Duodenal mucosa (tissue), 2 donors: ENCODE data around the gene DPEP3.

Experiments
- H3K27ac ChIP-seq: one replicate; pipeline ENCODE4 v1.7.0; 2013; ENCODE audit warnings: low read depth, low read length
- H3K27me3 ChIP-seq, 2 donors: one replicate each; pipeline ENCODE4 v1.7.0; 2013; ENCODE audit warnings: low read length in 2 of 2, control low read depth in 1 of 2; ENCODE audit not compliant: insufficient read depth in 2 of 2, control insufficient read depth in 1 of 2
- H3K36me3 ChIP-seq, 2 donors: one replicate each; pipeline ENCODE4 v1.7.0; 2013; ENCODE audit warnings: low read length in 2 of 2, control low read depth in 1 of 2; ENCODE audit not compliant: insufficient read depth in 2 of 2, control insufficient read depth in 1 of 2
- H3K4me1 ChIP-seq, 2 donors: one replicate each; pipeline ENCODE4 v1.7.0; 2013; ENCODE audit warnings: low read length in 2 of 2, control low read depth in 1 of 2; ENCODE audit not compliant: insufficient read depth in 2 of 2, control insufficient read depth in 1 of 2
- H3K4me3 ChIP-seq, 2 donors: one replicate each; pipeline ENCODE4 v1.7.0; 2013; ENCODE audit warnings: low read length in 2 of 2, low read depth in 1 of 2
- H3K9ac ChIP-seq, 2 donors: one replicate each; pipeline ENCODE4 v1.7.0; 2013; ENCODE audit warnings: low read length in 2 of 2, low read depth in 1 of 2
- H3K9me3 ChIP-seq, 2 donors: one replicate each; pipeline ENCODE4 v1.7.0; 2013; ENCODE audit warnings: low read length in 2 of 2, control low read depth in 1 of 2; ENCODE audit not compliant: control insufficient read depth in 1 of 2

The DPEP3 gene

DNA sequence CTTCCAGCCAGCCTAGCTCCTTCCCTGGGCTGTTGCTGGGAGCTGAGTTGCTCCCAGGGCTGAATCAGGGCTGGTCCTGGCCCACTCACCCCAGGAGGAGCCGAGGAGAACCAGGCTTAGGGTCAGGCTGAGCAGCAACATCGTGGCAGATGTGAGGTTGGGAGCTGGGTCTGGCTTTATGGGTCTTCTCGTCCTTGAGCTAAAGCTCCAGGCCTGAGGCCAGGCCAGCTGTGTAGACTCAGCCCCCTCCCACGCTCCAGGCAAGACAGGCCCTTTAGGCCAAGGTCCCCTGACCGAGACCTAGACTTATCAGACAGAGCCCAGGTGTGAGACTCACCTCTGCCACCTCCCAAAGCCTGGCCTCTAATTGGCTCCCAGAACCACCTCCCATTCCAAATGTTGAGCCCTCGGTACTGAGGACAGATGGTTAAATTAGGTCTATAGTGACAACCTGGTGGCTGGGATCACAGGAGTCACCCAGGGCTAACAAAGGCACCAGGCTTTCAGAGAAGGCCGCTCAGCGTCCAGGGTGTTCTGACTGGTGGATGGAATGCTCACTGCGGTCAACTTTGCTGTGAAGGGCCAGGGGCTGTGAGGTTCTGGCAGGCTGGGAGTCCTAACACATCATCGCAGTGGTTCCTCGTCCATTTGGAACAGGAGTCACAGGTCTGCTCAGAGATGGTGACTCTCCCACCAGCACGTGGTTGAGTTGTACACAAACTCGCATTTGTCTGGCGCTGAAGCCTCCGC, 48.4 kb downstream of the DPEP3 start, which contains the start of gene CTRL:
Gene CTRL, minus strand, starts transcription at position 151 of the 750 bp plus-strand sequence. Its CDS starts 10 bp downstream, at position 141.
- Histone ChIP-seq H3K27ac (no peak within 1 kb of the TSS), H3K9me3 (no peaks in the 10 kb centered on the region), H3K36me3 (peaks cover 35 to 67% of the 10 kb centered on the region in 2 donors), H3K4me1 (peaks cover 9 to 14% of the 10 kb centered on the region in 2 donors), H3K9ac (no peak within 1 kb of the TSS), H3K27me3 (no peaks in the 10 kb centered on the region), H3K4me3 (no peak within 1 kb of the TSS)

- Histone ChIP-seq H3K9me3 (no peaks in the 10 kb centered on the region), H3K36me3 (peaks cover 35 to 70% of the 10 kb centered on the region in 2 donors), H3K9ac (no peak overlapping the region), H3K4me1 (peaks cover 7 to 13% of the 10 kb centered on the region in 2 donors), H3K4me3 (no peak overlapping the region), H3K27me3 (no peaks in the 10 kb centered on the region), H3K27ac (no peak overlapping the region)
Observed at GRCh38 chr16:67930678-67931211, 49.6 kb downstream of the DPEP3 start.

DNA sequence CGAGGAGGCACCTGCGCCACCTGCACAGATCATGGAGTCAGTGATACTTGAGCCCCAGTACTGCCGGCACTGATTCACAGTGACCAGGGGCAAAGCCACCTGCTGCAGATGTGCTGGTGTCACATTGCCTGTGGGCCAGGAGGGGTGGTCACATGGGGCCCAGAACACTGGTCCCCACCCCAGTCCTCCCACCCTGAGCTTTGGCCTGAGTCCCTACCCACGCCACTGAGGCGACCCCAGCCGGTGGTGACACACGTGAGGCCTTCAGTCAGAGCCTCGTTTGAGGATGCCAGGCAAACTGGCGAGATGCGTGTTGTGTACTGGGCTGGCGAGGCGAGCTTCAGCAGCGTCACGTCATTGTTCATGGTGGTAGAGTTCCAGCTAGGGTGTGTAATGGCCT, 50.1 kb downstream of the DPEP3 start:
- no peak overlapping the region for H3K9ac ChIP-seq
- H3K27me3 ChIP-seq, result no peaks in the 10 kb centered on the region
- peaks cover 35 to 72% of the 10 kb centered on the region in 2 donors for H3K36me3 ChIP-seq
- H3K4me3 ChIP-seq, result no peak overlapping the region
- no peaks in the 10 kb centered on the region for H3K9me3 ChIP-seq
- no peak overlapping the region for H3K27ac ChIP-seq
- H3K4me1 ChIP-seq, result peaks cover 5 to 8% of the 10 kb centered on the region in 2 donors

DNA sequence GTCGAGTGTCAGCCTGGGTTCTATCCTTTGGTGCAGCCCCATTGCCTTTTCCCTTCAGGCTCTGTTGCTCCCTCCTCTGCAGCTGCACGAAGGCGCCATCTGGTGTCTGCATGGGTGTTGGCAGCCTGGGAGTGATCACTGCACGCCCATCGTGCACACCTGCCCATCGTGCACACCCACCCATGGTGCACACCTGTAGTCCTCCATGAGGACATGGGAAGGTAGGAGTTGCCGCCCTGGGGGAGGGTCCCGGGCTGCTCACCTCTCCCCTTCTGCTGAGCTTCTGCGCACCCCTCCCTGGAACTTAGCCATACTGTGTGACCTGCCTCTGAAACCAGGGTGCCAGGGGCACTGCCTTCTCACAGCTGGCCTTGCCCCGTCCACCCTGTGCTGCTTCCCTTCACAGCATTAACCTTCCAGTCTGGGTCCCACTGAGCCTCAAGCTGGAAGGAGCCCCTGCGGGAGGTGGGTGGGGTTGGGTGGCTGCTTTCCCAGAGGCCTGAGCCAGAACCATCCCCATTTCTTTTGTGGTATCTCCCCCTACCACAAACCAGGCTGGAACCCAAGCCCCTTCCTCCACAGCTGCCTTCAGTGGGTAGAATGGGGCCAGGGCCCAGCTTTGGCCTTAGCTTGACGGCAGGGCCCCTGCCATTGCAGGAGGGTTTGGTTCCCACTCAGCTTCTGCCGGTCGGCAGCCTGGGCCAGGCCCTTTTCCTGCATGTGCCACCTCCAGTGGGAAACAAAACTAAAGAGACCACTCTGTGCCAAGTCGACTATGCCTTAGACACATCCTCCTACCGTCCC, 51.5 kb downstream of the DPEP3 start:
- Histone ChIP-seq H3K4me1 (no peaks in the 10 kb centered on the region), H3K9me3 (no peaks in the 10 kb centered on the region), H3K27ac (no peak overlapping the region), H3K27me3 (no peaks in the 10 kb centered on the region), H3K9ac (no peak overlapping the region), H3K4me3 (no peak overlapping the region), H3K36me3 (peaks cover 23 to 66% of the 10 kb centered on the region in 2 donors)

DNA sequence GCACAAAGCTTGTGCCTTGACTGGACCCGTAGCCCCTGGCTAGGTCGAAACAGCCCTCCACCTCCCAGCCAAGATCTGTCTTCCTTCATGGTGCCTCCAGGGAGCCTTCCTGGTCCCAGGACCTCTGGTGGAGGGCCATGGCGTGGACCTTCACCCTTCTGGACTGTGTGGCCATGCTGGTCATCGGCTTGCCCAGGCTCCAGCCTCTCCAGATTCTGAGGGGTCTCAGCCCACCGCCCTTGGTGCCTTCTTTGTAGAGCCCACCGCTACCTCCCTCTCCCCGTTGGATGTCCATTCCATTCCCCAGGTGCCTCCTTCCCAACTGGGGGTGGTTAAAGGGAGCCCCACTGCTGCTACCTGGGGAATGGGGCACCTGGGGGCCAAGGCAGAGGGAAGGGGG, 52.2 kb downstream of the DPEP3 start:
- no peaks in the 10 kb centered on the region for H3K9me3 ChIP-seq
- peaks cover 0 to under 1% of the 10 kb centered on the region in 2 donors for H3K4me1 ChIP-seq
- no peaks in the 10 kb centered on the region for H3K27me3 ChIP-seq
- no peak overlapping the region for H3K9ac ChIP-seq
- no peak overlapping the region for H3K4me3 ChIP-seq
- peaks cover 19 to 68% of the 10 kb centered on the region in 2 donors for H3K36me3 ChIP-seq
- no peak overlapping the region for H3K27ac ChIP-seq

GRCh38 chr16:67927131-67927941, 53.0 kb downstream of the DPEP3 start:
- no peak overlapping the region for H3K4me3 ChIP-seq
- no peaks in the 10 kb centered on the region for H3K9me3 ChIP-seq
- no peak overlapping the region for H3K27ac ChIP-seq
- peaks cover 18 to 76% of the 10 kb centered on the region in 2 donors for H3K36me3 ChIP-seq
- no peaks in the 10 kb centered on the region for H3K27me3 ChIP-seq
- peaks cover 0 to 6% of the 10 kb centered on the region in 2 donors for H3K4me1 ChIP-seq
- no peak overlapping the region for H3K9ac ChIP-seq

DNA sequence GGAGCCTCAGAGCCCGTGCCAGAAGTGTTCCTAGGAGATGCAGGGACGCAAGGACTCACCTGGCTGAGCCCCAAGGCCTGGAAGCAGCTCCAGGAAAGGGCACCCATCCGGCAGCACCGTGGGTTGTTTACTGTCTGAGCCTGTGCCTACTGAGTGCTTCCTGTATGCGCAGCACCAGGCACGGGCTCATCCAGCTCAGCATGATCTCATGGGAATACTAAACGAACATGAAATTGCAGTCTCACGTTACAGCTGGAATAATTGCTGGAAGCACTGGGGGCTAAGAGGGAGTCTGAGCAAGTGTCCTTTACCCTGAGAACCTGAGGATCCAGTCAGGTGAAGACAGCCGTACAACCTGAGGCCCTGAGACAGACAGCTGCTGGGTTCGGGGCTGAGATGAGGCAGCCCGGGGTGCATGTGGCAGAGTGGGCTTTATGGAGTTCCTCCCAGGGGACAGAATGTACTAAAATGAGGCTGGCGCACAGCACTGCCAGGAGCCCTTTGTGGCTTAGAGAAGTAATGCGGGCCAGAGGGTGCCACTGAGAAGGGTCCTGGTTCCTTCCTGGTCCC, 54.0 kb downstream of the DPEP3 start:
- Histone ChIP-seq H3K36me3 (peaks cover 14 to 72% of the 10 kb centered on the region in 2 donors), H3K4me3 (no peak overlapping the region), H3K9ac (no peak overlapping the region), H3K4me1 (peaks cover 0 to 6% of the 10 kb centered on the region in 2 donors), H3K27ac (no peak overlapping the region), H3K9me3 (no peaks in the 10 kb centered on the region), H3K27me3 (no peaks in the 10 kb centered on the region)
